ENCODE data around the gene CARD19.
"Not testable (repeated sequence)": the region's sequence is repeated elsewhere in the genome, so short reads cannot be mapped to it uniquely, and the experiment has no call there.

CARD19 gene

GRCh38 chr9:93141771-93142483 lies 45.9 kb downstream of the CARD19 start:
- Histone ChIP-seq H3K9ac (peak overlapping the region in 4 of 11 experiments; percentile 3 to 57 (median 29); a peak in 7 of 22 replicates), H3K36me3 (no peaks in the 10 kb centered on the region), H3K27me3 (no peaks in the 10 kb centered on the region), H3K9me3 (replicated peaks in 1 of 11) (peaks cover 14 to 32% (median 24%) of the 10 kb centered on the region in 11 experiments), H4K20me1 (no peaks in the 10 kb centered on the region; a peak in 1 of 22 replicates), H3K4me1 (peaks cover 74 to 91% (median 81%) of the 10 kb centered on the region in 10 experiments), H3K4me2 (peak overlapping the region; percentile 6 to 87 (median 70)), H3K4me3 (no peak overlapping the region), H3K27ac (peak overlapping the region in 7 of 11 experiments; percentile 1 to 81 (median 44); a peak in 10 of 22 replicates)
- TF ChIP-seq Cebpa-rat (IDR thresholded peaks at IDR 0.05): no peak

- H3K27ac ChIP-seq: peak overlapping the region in 10 of 11 experiments; percentile 51 to 82 (median 76); a peak in 20 of 22 replicates
- peaks cover 24 to 46% (median 38%) of the 10 kb centered on the region in 11 experiments for H3K9me3 ChIP-seq (replicated peaks in 1 of 11)
- H3K4me1 ChIP-seq: peaks cover 60 to 84% (median 70%) of the 10 kb centered on the region in 10 experiments
- 0 out of 22 replicates have a peak, but pooled peaks cover 0 to 7% (median 0%) of the 10 kb centered on the region in 11 experiments for H3K36me3 ChIP-seq
- 0 out of 20 replicates have a peak overlapping the region, but pooled peaks of 1 of the 10 experiments have one; percentile 7 for H3K4me3 ChIP-seq
- H3K4me2 ChIP-seq: peak overlapping the region; percentile 66 to 92 (median 86)
- H4K20me1 ChIP-seq: no peaks in the 10 kb centered on the region
- no peaks in the 10 kb centered on the region for H3K27me3 ChIP-seq
- no peak for TF ChIP-seq Cebpa-rat (IDR thresholded peaks at IDR 0.05)
- peak overlapping the region in 10 of 11 experiments; percentile 33 to 69 (median 58); a peak in 18 of 22 replicates for H3K9ac ChIP-seq
These were observed 48.0 kb downstream of the CARD19 start for GRCh38 chr9:93143830-93144530.

GRCh38 chr9:93146696-93147095 lies 50.7 kb downstream of the CARD19 start:
- not testable (repeated sequence) for H4K20me1 ChIP-seq, H3K9ac ChIP-seq, H3K36me3 ChIP-seq, H3K4me3 ChIP-seq, H3K27me3 ChIP-seq
- Histone ChIP-seq H3K9me3 (replicated peaks in 1 of 11) (peaks cover 15 to 36% (median 33%) of the 10 kb centered on the region in 11 experiments), H3K4me2 (peak overlapping the region in 3 of 11 experiments; percentile 13 to 34 (median 20); a peak in 4 of 22 replicates), H3K4me1 (peaks cover 48 to 86% (median 60%) of the 10 kb centered on the region in 10 experiments), H3K27ac (peak overlapping the region in 2 of 11 experiments; percentile 24 to 33; a peak in 1 of 22 replicates)

GRCh38 chr9:93147632-93148031 lies 51.6 kb downstream of the CARD19 start:
- Histone ChIP-seq H3K36me3 (0 out of 22 replicates have a peak, but pooled peaks cover 0 to 7% (median 0%) of the 10 kb centered on the region in 11 experiments), H3K4me2 (peak overlapping the region in 1 of 11 experiments; percentile 2; a peak in 1 of 22 replicates), H3K4me1 (peaks cover 39 to 78% (median 52%) of the 10 kb centered on the region in 10 experiments), H3K27me3 (no peaks in the 10 kb centered on the region), H3K9me3 (replicated peaks in 1 of 11) (peaks cover 15 to 36% (median 33%) of the 10 kb centered on the region in 11 experiments), H3K4me3 (no peak overlapping the region), H3K9ac (no peak overlapping the region), H3K27ac (0 out of 22 replicates have a peak overlapping the region, but pooled peaks of 1 of the 11 experiments have one; percentile 33), H4K20me1 (no peaks in the 10 kb centered on the region)
- TF ChIP-seq Cebpa-rat (IDR thresholded peaks at IDR 0.05): no peak

GRCh38 chr9:93148721-93149120 lies 52.7 kb downstream of the CARD19 start:
- peak overlapping the region in 3 of 11 experiments; percentile 21 to 71 (median 35); a peak in 4 of 22 replicates for H3K27ac ChIP-seq
- H3K4me2 ChIP-seq: peak overlapping the region in 3 of 11 experiments; percentile 52 to 86 (median 81); a peak in 5 of 22 replicates
- H3K9ac ChIP-seq: peak overlapping the region in 1 of 11 experiments; percentile 31; a peak in 1 of 22 replicates
- H3K4me3 ChIP-seq: 0 out of 20 replicates have a peak overlapping the region, but pooled peaks of 2 of the 10 experiments have one; percentile 1 to 20
- peaks cover 34 to 74% (median 47%) of the 10 kb centered on the region in 10 experiments for H3K4me1 ChIP-seq
- TF ChIP-seq Cebpa-rat (IDR thresholded peaks at IDR 0.05): no peak
- H3K9me3 ChIP-seq (replicated peaks in 1 of 11): peaks cover 15 to 36% (median 33%) of the 10 kb centered on the region in 11 experiments
- no peaks in the 10 kb centered on the region for H4K20me1 ChIP-seq
- no peaks in the 10 kb centered on the region for H3K27me3 ChIP-seq
- 0 out of 22 replicates have a peak, but pooled peaks cover 0 to 7% (median 0%) of the 10 kb centered on the region in 11 experiments for H3K36me3 ChIP-seq

GRCh38 chr9:93149361-93149760 lies 53.3 kb downstream of the CARD19 start:
- H3K9me3 ChIP-seq (replicated peaks in 1 of 11): peaks cover 15 to 36% (median 33%) of the 10 kb centered on the region in 11 experiments
- H4K20me1 ChIP-seq: no peaks in the 10 kb centered on the region
- peak overlapping the region in 1 of 11 experiments; percentile 31; a peak in 2 of 22 replicates for H3K9ac ChIP-seq
- 0 out of 22 replicates have a peak, but pooled peaks cover 0 to 7% (median 0%) of the 10 kb centered on the region in 11 experiments for H3K36me3 ChIP-seq
- H3K27ac ChIP-seq: peak overlapping the region in 3 of 11 experiments; percentile 21 to 71 (median 35); a peak in 4 of 22 replicates
- peak overlapping the region in 4 of 11 experiments; percentile 27 to 86 (median 66); a peak in 7 of 22 replicates for H3K4me2 ChIP-seq
- TF ChIP-seq Cebpa-rat (IDR thresholded peaks at IDR 0.05): no peak
- H3K27me3 ChIP-seq: no peaks in the 10 kb centered on the region
- peaks cover 33 to 67% (median 47%) of the 10 kb centered on the region in 10 experiments for H3K4me1 ChIP-seq
- H3K4me3 ChIP-seq: peak overlapping the region in 2 of 10 experiments; percentile 1 to 20; a peak in 1 of 20 replicates

- Histone ChIP-seq H4K20me1 (no peaks in the 10 kb centered on the region), H3K9me3 (replicated peaks in 1 of 11) (peaks cover 15 to 30% (median 28%) of the 10 kb centered on the region in 11 experiments), H3K4me1 (peaks cover 37 to 60% (median 50%) of the 10 kb centered on the region in 10 experiments), H3K36me3 (0 out of 22 replicates have a peak, but pooled peaks cover 0 to 7% (median 0%) of the 10 kb centered on the region in 11 experiments), H3K27ac (peak overlapping the region in 3 of 11 experiments; percentile 12 to 56 (median 28); a peak in 2 of 22 replicates), H3K27me3 (no peaks in the 10 kb centered on the region), H3K9ac (no peak overlapping the region), H3K4me3 (no peak overlapping the region), H3K4me2 (peak overlapping the region in 4 of 11 experiments; percentile 2 to 86 (median 56); a peak in 6 of 22 replicates)
- no peak for TF ChIP-seq Cebpa-rat (IDR thresholded peaks at IDR 0.05)
These were observed 55.2 kb downstream of the CARD19 start for GRCh38 chr9:93151097-93151784.
